ENCODE measurements around the gene ZBTB20.

GRCh38 chr3:115139072-115139471, 8.0 kb downstream of the ZBTB20 start:
- TF ChIP-seq USF2 (IDR thresholded peaks at IDR 0.05; ENCODE audit: low read depth, low read length) = no peak
- no peak for TF ChIP-seq CTCF (conservative IDR thresholded peaks at IDR 0.05; ENCODE audit: low read depth, low read length)

Measured in IMR-90 (cell line).